Measurements from ENCODE around the gene INSYN2B. TPM values are rescaled to one million over a fixed set of nuclear protein-coding genes. Genes with fewer than 3 reads are reported as not detected.

The INSYN2B gene
- total and polyA plus RNA-seq, 2 of the 8 experiments (the other 6 are each of a cell fraction or from before 2014, with no cell fraction given) = not detected

DNA sequence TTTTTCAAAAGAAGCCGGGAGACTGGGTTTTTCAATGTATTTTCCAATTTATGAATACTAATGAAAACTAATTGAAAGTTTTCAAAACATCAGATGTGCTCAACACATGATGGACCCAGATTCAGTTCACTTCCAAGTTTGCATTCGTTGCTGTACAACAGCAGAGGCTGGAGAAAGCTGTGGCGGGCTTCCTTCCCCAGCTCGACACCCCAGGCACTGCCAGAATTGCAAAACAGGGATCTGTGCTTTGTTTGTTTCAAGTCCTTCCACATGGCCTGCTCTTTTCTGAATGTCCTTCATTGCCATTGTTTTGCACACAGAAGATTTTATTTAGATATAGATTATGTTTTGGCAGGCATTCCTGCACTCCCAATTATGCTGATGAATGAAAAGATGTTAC lies 30.3 kb upstream of the INSYN2B start:
- Histone ChIP-seq H3K4me1 (replicated peaks in 1 of 4; ENCODE audit: control insufficient read depth in 3 of 4, insufficient read depth in 4 of 4, low read length in 3 of 4) (no peaks in the 10 kb centered on the region), H3K4me2 (ENCODE audit: insufficient read depth in 1 of 2, low read depth in 2 of 2, low read length in 2 of 2) (no peak overlapping the region), H3K27me3 (replicated peaks in 1 of 4; ENCODE audit: control insufficient read depth in 3 of 4, extremely low read depth in 1 of 4, insufficient read depth in 3 of 4, low read length in 3 of 4) (no peaks in the 10 kb centered on the region), H3K23me2 (ENCODE audit: low read depth, low read length) (no peaks in the 10 kb centered on the region), H3K9ac (replicated peaks in 1 of 4; ENCODE audit: extremely low read depth in 1 of 4, low read depth in 3 of 4, low read length in 3 of 4) (no peak overlapping the region), H3K4ac (replicated peaks; ENCODE audit: insufficient read length, low read depth, low read length) (no peak overlapping the region), H2BK5ac (ENCODE audit: low read depth, low read length) (no peak overlapping the region), H3K23ac (ENCODE audit: insufficient read length) (no peak overlapping the region), H3K4me3 (ENCODE audit: extremely low read depth in 1 of 4, insufficient read depth in 2 of 4, low read depth in 3 of 4, low read length in 4 of 4) (no peak overlapping the region), H2BK20ac (ENCODE audit: low read length) (no peak overlapping the region), H3K27ac (ENCODE audit: low read depth, low read length) (no peak overlapping the region), H2AK5ac (ENCODE audit: low read depth, low read length) (no peak overlapping the region), H3K56ac (replicated peaks; ENCODE audit: insufficient read length, low read depth, low read length) (no peak overlapping the region), H4K5ac (ENCODE audit: insufficient read length, low read depth, low read length) (no peak overlapping the region), H3K36me3 (ENCODE audit: control insufficient read depth in 2 of 4, insufficient read depth in 4 of 4, low read length in 3 of 4) (no peaks in the 10 kb centered on the region), H4K20me1 (replicated peaks in 1 of 2; ENCODE audit: control insufficient read depth in 1 of 2, insufficient read depth in 2 of 2, low read length in 2 of 2) (no peaks in the 10 kb centered on the region), H3K79me1 (ENCODE audit: low read depth, low read length) (no peaks in the 10 kb centered on the region), H2BK15ac (ENCODE audit: low read length) (no peak overlapping the region), H3K79me2 (ENCODE audit: control insufficient read depth in 1 of 2, insufficient read depth in 2 of 2, low read length in 2 of 2) (no peaks in the 10 kb centered on the region), H2BK120ac (replicated peaks; ENCODE audit: low read depth, low read length) (no peak overlapping the region), H4K8ac (ENCODE audit: extremely low read depth, insufficient read depth, low read length) (no peak overlapping the region), H3K18ac (ENCODE audit: extremely low read depth, low read length) (no peak overlapping the region), H2AFZ (ENCODE audit: low read length) (no peak overlapping the region), H3K14ac (ENCODE audit: insufficient read length) (no peak overlapping the region), H4K91ac (replicated peaks; ENCODE audit: insufficient read length, low read length) (no peak overlapping the region), H3K9me3 (ENCODE audit: insufficient read depth in 2 of 2, low read depth in 1 of 2, low read length in 1 of 2) (no peaks in the 10 kb centered on the region), H2BK12ac (ENCODE audit: low read depth, low read length) (no peak overlapping the region)
- ChIA-PET CTCF (ENCODE audit: partially characterized antibody) (interaction anchor here (0.7 to 1.6 kb wide), 2 partner anchors 24 to 30 kb away, joined by 3 to 5 read pairs; partner anchors contain the start of gene INSYN2B), POLR2A (ENCODE audit: partially characterized antibody) (no interaction called here)
- no peak for DNase-seq (ENCODE audit: low read depth in 1 of 2, low spot score in 2 of 2)
- 80% methylated on average over 4 of the region's 4 CpGs; no CpG with 5 or more reads in 1 of the 2 experiments for WGBS, 2 experiments (ENCODE audit: extremely low coverage in 1 of 2, insufficient coverage in 1 of 2, insufficient read length in 1 of 2, insufficient replicate concordance in 2 of 2, low coverage in 1 of 2, low lambda C conversion rate in 2 of 2, missing lambda C conversion rate in 1 of 2)
- no peak for FAIRE-seq
- TF ChIP-seq KDM4A (IDR thresholded peaks at IDR 0.05; ENCODE audit: low read depth, low read length, severe bottlenecking) (no peak), JUN (IDR thresholded peaks at IDR 0.05; ENCODE audit: low read depth, low read length) (no peak), POU5F1 (IDR thresholded peaks at IDR 0.05; ENCODE audit: low read depth, low read length) (no peak), BCL11A (IDR thresholded peaks at IDR 0.05; ENCODE audit: low read depth in 2 of 2, low read length in 2 of 2) (no peak), EP300 (IDR thresholded peaks at IDR 0.05; ENCODE audit: borderline replicate concordance in 1 of 2, low read depth in 2 of 2, low read length in 2 of 2) (no peak), HDAC2 (IDR thresholded peaks at IDR 0.05; ENCODE audit: borderline replicate concordance in 1 of 2, low read depth in 2 of 2, low read length in 2 of 2) (no peak), E2F6 (IDR thresholded peaks at IDR 0.05) (no peak), RFX5 (IDR thresholded peaks at IDR 0.05; ENCODE audit: borderline replicate concordance, low read depth, low read length) (no peak), TCF12 (IDR thresholded peaks at IDR 0.05; ENCODE audit: low read depth, low read length) (no peak), FOSL1 (IDR thresholded peaks at IDR 0.05; ENCODE audit: insufficient read depth, low read depth, low read length) (no peak), CBX5 (IDR thresholded peaks at IDR 0.05; ENCODE audit: low read depth, low read length) (no peak), HDAC6 (IDR thresholded peaks at IDR 0.05; ENCODE audit: low read depth, low read length) (no peak), PHF8 (conservative IDR thresholded peaks at IDR 0.05; ENCODE audit: low read depth, low read length) (no peak), JUND (IDR thresholded peaks at IDR 0.05; ENCODE audit: low read length) (no peak)
